Uterus (tissue), 4 donors: ENCODE results near the gene DAD1. TPM values are rescaled to one million over a fixed set of nuclear protein-coding genes. Genes with fewer than 3 reads are reported as not detected.

Source experiments
- DNase-seq, 2 donors: peaks; one replicate each; pipeline ENCODE4 v3.0.0-alpha.2; 2019 to 2020
- H3K27ac ChIP-seq, 2 donors: fragments of 200-600 bp; sonication (generic); 1 replicate in 1 of 2; 2 replicates in 1 of 2; pipeline ENCODE4 v1.5.1; 2016 to 2018
- H3K27me3 ChIP-seq, 2 donors: fragments of 200-600 bp; sonication (generic); one replicate each; pipeline ENCODE4 v1.5.1; 2018 to 2019; ENCODE audit warnings: control low read depth in 1 of 2
- H3K36me3 ChIP-seq, 2 donors: fragments of 200-600 bp; sonication (generic); one replicate each; pipeline ENCODE4 v1.5.1; 2019; ENCODE audit warnings: control low read depth in 1 of 2
- H3K4me1 ChIP-seq, 2 donors: fragments of 200-600 bp; sonication (generic); one replicate each; pipeline ENCODE4 v1.5.1; 2018 to 2019; ENCODE audit warnings: control low read depth in 1 of 2
- H3K4me3 ChIP-seq, 2 donors: fragments of 200-600 bp; sonication (generic); 1 replicate in 1 of 2; 2 replicates in 1 of 2; pipeline ENCODE4 v1.5.1; 2018 to 2019; ENCODE audit warnings: mild to moderate bottlenecking in 1 of 2
- H3K9me3 ChIP-seq, 2 donors: fragments of 200-600 bp; sonication (generic); one replicate each; pipeline ENCODE4 v1.5.1; 2019; ENCODE audit warnings: control low read depth in 1 of 2
- CTCF ChIP-seq, 4 experiments: fragments of 200-600 bp in 2 of 4; fragments of 450-650 bp in 2 of 4; sonication (generic) in 2 of 4; IDR thresholded peaks; one replicate each; pipeline ENCODE4 v1.5.1; 2016 to 2019; ENCODE audit warnings: antibody characterized with exemption in 4 of 4, mild to moderate bottlenecking in 2 of 4, moderate library complexity in 1 of 4
- POLR2A ChIP-seq, 2 donors: fragments of 450-650 bp; IDR thresholded peaks; one replicate each; pipeline ENCODE4 v1.6.1; 2016; ENCODE audit warnings: antibody characterized with exemption in 2 of 2, mild to moderate bottlenecking in 1 of 2, moderate library complexity in 1 of 2
- intact Hi-C: fragments of 100-400 bp; cut with DNase I; formaldehyde crosslinking; loops from one replicate; pipeline ENCODE4 v1.15.1; 2023; ENCODE audit warnings: low total_unique reads
- total RNA-seq, 4 donors: library from RNA; depleted of rRNA in 3 of 4; stranded (reverse); fragments of >200 nt in 3 of 4; gene quantifications; one replicate each; pipeline versions ENCODE4 v1.1.0 to v1.2.4, GENCODE V29; 2014 to 2023
- donor health status: DM: yes; HTN: yes; CAD: no.

The DAD1 gene
- total RNA-seq, 4 donors from 2014 or later, result 92.2 to 375 (median 207) TPM

DNA sequence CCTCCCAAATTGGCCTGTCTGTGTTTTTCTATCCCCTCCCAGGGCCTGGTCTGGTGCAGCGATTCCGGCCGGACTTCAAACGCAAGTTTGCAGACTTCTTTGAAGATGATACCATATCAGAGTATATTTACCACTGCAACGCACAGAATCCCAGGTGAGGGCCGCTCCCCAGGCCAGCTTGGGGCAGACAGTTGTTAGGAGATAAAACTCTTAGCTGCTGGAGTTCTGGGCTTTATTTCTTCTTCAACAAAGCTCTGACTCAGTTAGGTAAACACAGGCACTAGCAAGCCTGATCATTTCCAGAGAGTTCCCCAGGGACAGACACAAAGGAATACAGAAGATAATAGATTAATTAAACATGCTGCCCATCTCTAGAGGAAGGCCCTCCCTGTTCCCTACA is 17.4 kb upstream of the DAD1 start:
- Histone ChIP-seq H3K27ac (no peak overlapping the region), H3K36me3 (no peaks in the 10 kb centered on the region), H3K4me3 (no peak overlapping the region), H3K9me3 (no peaks in the 10 kb centered on the region), H3K27me3 (no peaks in the 10 kb centered on the region), H3K4me1 (no peaks in the 10 kb centered on the region)
- TF ChIP-seq CTCF (IDR thresholded peaks at IDR 0.05), result no peak
- TF ChIP-seq POLR2A (IDR thresholded peaks at IDR 0.05), result no peak
- DNase-seq, result no peak
- intact Hi-C loops, result no loop called here

- H3K36me3 ChIP-seq, result no peaks in the 10 kb centered on the region
- no peak overlapping the region for H3K4me3 ChIP-seq
- H3K9me3 ChIP-seq, result no peaks in the 10 kb centered on the region
- TF ChIP-seq POLR2A (IDR thresholded peaks at IDR 0.05) (no peak), CTCF (IDR thresholded peaks at IDR 0.05) (no peak)
- intact Hi-C loops, result no loop called here
- no peak overlapping the region for H3K27ac ChIP-seq
- DNase-seq, result no peak
- H3K27me3 ChIP-seq, result no peaks in the 10 kb centered on the region
- peaks cover 0 to 9% of the 10 kb centered on the region in 2 donors for H3K4me1 ChIP-seq
Measured at GRCh38 chr14:22602862-22603261, 13.8 kb upstream of the DAD1 start.

DNA sequence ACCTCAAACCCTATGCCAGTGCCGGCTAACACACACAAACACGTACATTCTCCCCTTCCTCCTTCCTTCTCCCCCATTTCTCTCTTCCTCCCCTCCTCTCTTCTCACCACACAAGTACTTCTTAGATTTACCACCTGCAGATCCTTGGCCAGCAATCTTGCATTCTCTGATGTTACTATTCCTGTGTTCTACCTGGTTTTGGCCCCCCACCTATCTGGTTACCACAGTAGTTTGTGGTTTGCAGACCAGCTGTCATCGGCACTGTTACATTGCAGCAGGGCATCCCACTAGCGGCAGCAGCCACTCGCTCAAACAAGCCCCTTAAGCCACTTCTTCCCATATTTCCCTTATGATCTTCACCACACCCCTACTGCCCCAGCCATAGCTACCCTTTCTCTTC is 13.0 kb upstream of the DAD1 start:
- no peak overlapping the region for H3K27ac ChIP-seq
- no peak for DNase-seq
- H3K4me3 ChIP-seq, result no peak overlapping the region
- H3K36me3 ChIP-seq, result no peaks in the 10 kb centered on the region
- no peaks in the 10 kb centered on the region for H3K9me3 ChIP-seq
- H3K27me3 ChIP-seq, result no peaks in the 10 kb centered on the region
- TF ChIP-seq CTCF (IDR thresholded peaks at IDR 0.05), result no peak
- peaks cover 0 to 9% of the 10 kb centered on the region in 2 donors for H3K4me1 ChIP-seq
- intact Hi-C loops, result no loop called here

DNA sequence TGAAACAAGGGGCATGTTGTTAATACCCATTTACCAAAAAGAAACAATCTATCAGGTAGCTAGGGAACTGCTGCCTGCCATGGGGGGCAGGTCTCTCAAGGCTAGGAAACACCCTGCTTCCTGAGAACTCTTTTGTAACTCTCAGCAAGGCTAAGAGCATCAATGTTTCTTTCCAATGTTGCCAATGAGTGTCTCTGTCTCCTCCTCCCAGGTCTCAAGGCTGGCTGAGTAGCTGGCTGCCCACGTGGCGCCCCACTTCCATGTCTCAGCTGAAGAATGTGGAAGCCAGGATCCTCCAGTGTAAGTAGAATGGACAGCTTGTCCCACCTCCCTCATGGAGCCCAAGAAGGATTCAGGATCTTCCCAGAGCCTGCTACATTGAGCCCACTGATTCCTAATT is 12.4 kb upstream of the DAD1 start:
- TF ChIP-seq CTCF (IDR thresholded peaks at IDR 0.05), result no peak
- TF ChIP-seq POLR2A (IDR thresholded peaks at IDR 0.05), result no peak
- intact Hi-C loops, result no loop called here
- no peaks in the 10 kb centered on the region for H3K9me3 ChIP-seq
- H3K27ac ChIP-seq, result no peak overlapping the region
- H3K4me3 ChIP-seq, result no peak overlapping the region
- H3K4me1 ChIP-seq, result peaks cover 0 to 9% of the 10 kb centered on the region in 2 donors
- H3K27me3 ChIP-seq, result no peaks in the 10 kb centered on the region
- no peaks in the 10 kb centered on the region for H3K36me3 ChIP-seq
- DNase-seq, result no peak

DNA sequence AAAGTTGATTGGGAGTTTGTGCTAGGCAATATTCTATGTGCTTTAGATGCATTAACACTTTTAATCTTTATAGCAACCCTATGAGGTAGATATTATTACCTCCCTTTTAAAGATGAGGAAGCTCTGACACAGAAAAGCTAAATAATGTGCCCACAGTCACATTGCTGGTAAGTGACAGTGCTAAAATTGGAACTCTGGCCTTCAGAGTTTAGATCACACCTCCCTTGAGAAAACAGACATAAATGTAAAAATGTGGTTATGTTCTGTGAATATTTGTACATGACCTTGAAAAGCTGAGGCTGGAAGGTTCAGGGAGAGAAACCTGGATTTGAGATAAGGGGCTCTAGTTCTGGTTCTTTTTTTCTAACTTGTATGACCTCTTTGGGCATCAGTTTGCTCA is 11.0 kb upstream of the DAD1 start:
- DNase-seq, result no peak
- intact Hi-C loops, result no loop called here
- TF ChIP-seq POLR2A (IDR thresholded peaks at IDR 0.05) (no peak), CTCF (IDR thresholded peaks at IDR 0.05) (no peak)
- no peak overlapping the region for H3K4me3 ChIP-seq
- H3K4me1 ChIP-seq, result peaks cover 0 to 9% of the 10 kb centered on the region in 2 donors
- H3K9me3 ChIP-seq, result no peaks in the 10 kb centered on the region
- no peaks in the 10 kb centered on the region for H3K27me3 ChIP-seq
- H3K27ac ChIP-seq, result peak overlapping the region in 1 of 2 donors; percentile 88
- no peaks in the 10 kb centered on the region for H3K36me3 ChIP-seq
